Measurements from ENCODE around the gene HBS1L.
A peak's percentile ranks its signal among the peaks of the same experiment; 100 is the strongest.

HBS1L gene

DNA sequence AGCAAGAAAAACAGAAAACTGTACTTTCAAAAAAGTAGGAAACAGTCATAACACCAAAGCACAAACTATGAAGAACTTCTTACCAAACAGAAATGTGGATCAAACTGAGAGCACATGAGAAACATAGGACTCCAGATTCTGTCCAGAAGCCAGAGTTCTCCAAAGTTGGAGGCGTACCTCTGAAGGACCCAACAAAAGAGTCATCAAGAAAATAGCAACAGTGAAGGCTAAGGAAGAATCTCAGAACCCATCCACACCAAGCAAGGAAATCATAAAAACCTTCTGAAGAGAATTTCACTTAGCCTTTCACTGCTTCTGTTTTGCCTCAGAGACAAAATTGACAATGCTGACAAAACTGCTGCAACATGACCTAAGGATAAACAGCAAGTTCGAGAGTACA lies 29.4 kb downstream of the HBS1L start:
- Histone ChIP-seq H3K4me3 (ENCODE audit: insufficient read depth, low read depth, low read length, poor library complexity, severe bottlenecking) (no peak overlapping the region), H3K9me3 (ENCODE audit: control insufficient read depth, low read length) (no peaks in the 10 kb centered on the region), H3K4me1 (ENCODE audit: control insufficient read depth, insufficient read depth, low read length, poor library complexity, severe bottlenecking) (peaks cover 7% of the 10 kb centered on the region), H3K36me3 (ENCODE audit: control insufficient read depth, insufficient read depth, low read length) (no peaks in the 10 kb centered on the region), H3K27me3 (replicated peaks; ENCODE audit: control insufficient read depth, insufficient read depth, low read length, poor library complexity, severe bottlenecking) (no peaks in the 10 kb centered on the region), H3K27ac (ENCODE audit: insufficient read depth, low read length, poor library complexity, severe bottlenecking) (no peak overlapping the region)
- DNase-seq = no peak

- DNase-seq = no peak
- no peaks in the 10 kb centered on the region for H3K27me3 ChIP-seq (replicated peaks; ENCODE audit: control insufficient read depth, insufficient read depth, low read length, poor library complexity, severe bottlenecking)
These were observed 32.4 kb downstream of the HBS1L start for GRCh38 chr6:135022050-135022697.

GRCh38 chr6:135021310-135022049 lies 33.1 kb downstream of the HBS1L start:
- peaks cover 4% of the 10 kb centered on the region for H3K4me1 ChIP-seq (ENCODE audit: control insufficient read depth, insufficient read depth, low read length, poor library complexity, severe bottlenecking)
- no peaks in the 10 kb centered on the region for H3K27me3 ChIP-seq (replicated peaks; ENCODE audit: control insufficient read depth, insufficient read depth, low read length, poor library complexity, severe bottlenecking)
- no peak overlapping the region for H3K4me3 ChIP-seq (ENCODE audit: insufficient read depth, low read depth, low read length, poor library complexity, severe bottlenecking)
- no peak overlapping the region for H3K27ac ChIP-seq (ENCODE audit: insufficient read depth, low read length, poor library complexity, severe bottlenecking)
- no peaks in the 10 kb centered on the region for H3K9me3 ChIP-seq (ENCODE audit: control insufficient read depth, low read length)
- H3K36me3 ChIP-seq (ENCODE audit: control insufficient read depth, insufficient read depth, low read length) = no peaks in the 10 kb centered on the region
- DNase-seq = no peak

More at GRCh38 chr6:135022050-135022697, 32.4 kb downstream of the HBS1L start:
- no peak overlapping the region for H3K27ac ChIP-seq (ENCODE audit: insufficient read depth, low read length, poor library complexity, severe bottlenecking)
- peaks cover 4% of the 10 kb centered on the region for H3K4me1 ChIP-seq (ENCODE audit: control insufficient read depth, insufficient read depth, low read length, poor library complexity, severe bottlenecking)
- no peaks in the 10 kb centered on the region for H3K36me3 ChIP-seq (ENCODE audit: control insufficient read depth, insufficient read depth, low read length)
- H3K9me3 ChIP-seq (ENCODE audit: control insufficient read depth, low read length) = no peaks in the 10 kb centered on the region
- H3K4me3 ChIP-seq (ENCODE audit: insufficient read depth, low read depth, low read length, poor library complexity, severe bottlenecking) = peak overlapping the region; percentile 14

DNA sequence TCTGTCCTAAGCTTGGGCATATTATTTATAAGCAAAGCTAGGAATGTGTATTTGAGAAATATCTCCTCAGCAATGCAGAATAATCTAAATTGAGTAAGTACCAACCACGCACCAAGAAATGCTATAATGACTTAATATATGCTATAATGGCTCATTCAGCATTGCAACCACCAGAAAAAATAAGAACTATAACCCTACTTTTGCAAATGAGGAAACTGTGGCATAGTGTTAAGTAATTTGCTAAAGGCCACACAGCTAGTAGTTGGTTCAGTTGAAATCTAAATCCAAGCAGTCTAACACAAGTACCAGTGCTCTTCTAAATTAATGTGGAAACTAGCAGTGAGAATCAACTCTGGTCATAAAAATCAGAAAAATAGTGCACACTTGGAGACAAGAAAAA lies 35.7 kb downstream of the HBS1L start:
- no peaks in the 10 kb centered on the region for H3K27me3 ChIP-seq (replicated peaks; ENCODE audit: control insufficient read depth, insufficient read depth, low read length, poor library complexity, severe bottlenecking)
- H3K9me3 ChIP-seq (ENCODE audit: control insufficient read depth, low read length) = no peaks in the 10 kb centered on the region
- H3K27ac ChIP-seq (ENCODE audit: insufficient read depth, low read length, poor library complexity, severe bottlenecking) = no peak overlapping the region
- no peak overlapping the region for H3K4me3 ChIP-seq (ENCODE audit: insufficient read depth, low read depth, low read length, poor library complexity, severe bottlenecking)
- no peaks in the 10 kb centered on the region for H3K36me3 ChIP-seq (ENCODE audit: control insufficient read depth, insufficient read depth, low read length)
- no peak for DNase-seq
- peaks cover 9% of the 10 kb centered on the region for H3K4me1 ChIP-seq (ENCODE audit: control insufficient read depth, insufficient read depth, low read length, poor library complexity, severe bottlenecking)

DNA sequence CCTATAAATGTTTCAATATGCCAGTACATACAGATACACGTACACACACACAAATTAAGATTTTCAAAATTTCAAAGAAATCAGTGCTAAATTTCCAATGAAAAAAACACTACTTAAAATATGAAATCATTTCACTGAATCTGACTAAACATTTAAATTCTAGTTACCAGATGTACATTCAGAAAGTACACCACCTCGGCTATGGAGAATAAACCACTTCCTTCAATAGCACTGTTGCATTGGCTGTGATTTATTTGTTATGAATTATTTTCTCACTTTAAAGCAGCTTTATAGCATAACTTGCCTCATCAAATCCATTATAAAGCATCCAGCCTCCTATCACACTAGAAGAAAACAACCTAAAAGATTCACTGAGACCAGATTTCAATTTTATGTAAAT lies 36.6 kb downstream of the HBS1L start:
- no peak overlapping the region for H3K4me3 ChIP-seq (ENCODE audit: insufficient read depth, low read depth, low read length, poor library complexity, severe bottlenecking)
- no peak overlapping the region for H3K27ac ChIP-seq (ENCODE audit: insufficient read depth, low read length, poor library complexity, severe bottlenecking)
- H3K9me3 ChIP-seq (ENCODE audit: control insufficient read depth, low read length) = no peaks in the 10 kb centered on the region
- no peaks in the 10 kb centered on the region for H3K36me3 ChIP-seq (ENCODE audit: control insufficient read depth, insufficient read depth, low read length)
- no peak for DNase-seq
- H3K4me1 ChIP-seq (ENCODE audit: control insufficient read depth, insufficient read depth, low read length, poor library complexity, severe bottlenecking) = peaks cover 12% of the 10 kb centered on the region
- H3K27me3 ChIP-seq (replicated peaks; ENCODE audit: control insufficient read depth, insufficient read depth, low read length, poor library complexity, severe bottlenecking) = no peaks in the 10 kb centered on the region

DNA sequence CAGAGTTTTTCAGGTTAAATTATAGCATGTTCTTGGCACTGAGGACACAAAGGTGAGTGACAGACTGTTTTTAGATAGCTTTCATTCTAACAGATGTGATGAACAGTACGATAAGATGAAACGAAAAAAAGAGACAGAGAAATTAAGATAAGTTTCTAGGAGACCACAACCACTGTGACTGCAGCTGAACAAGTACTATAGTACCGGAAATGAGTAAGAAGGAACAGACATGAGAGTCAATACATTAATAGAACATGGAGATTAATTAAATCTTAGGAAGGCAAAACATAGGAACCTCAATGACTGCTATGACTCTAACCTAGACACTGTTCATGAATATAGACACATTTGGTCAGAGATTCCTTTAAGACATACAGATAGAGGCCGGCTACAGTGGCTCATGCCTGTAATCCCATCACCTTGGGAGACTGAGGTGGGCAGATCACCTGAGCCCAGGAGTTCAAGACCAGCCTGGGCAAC lies 40.2 kb downstream of the HBS1L start:
- H3K27ac ChIP-seq (ENCODE audit: insufficient read depth, low read length, poor library complexity, severe bottlenecking) = peak overlapping the region; percentile 51
- peaks cover 8% of the 10 kb centered on the region for H3K4me1 ChIP-seq (ENCODE audit: control insufficient read depth, insufficient read depth, low read length, poor library complexity, severe bottlenecking)
- no peaks in the 10 kb centered on the region for H3K9me3 ChIP-seq (ENCODE audit: control insufficient read depth, low read length)
- H3K4me3 ChIP-seq (ENCODE audit: insufficient read depth, low read depth, low read length, poor library complexity, severe bottlenecking) = peak overlapping the region; percentile 17
- DNase-seq = no peak
- H3K36me3 ChIP-seq (ENCODE audit: control insufficient read depth, insufficient read depth, low read length) = no peaks in the 10 kb centered on the region
- no peaks in the 10 kb centered on the region for H3K27me3 ChIP-seq (replicated peaks; ENCODE audit: control insufficient read depth, insufficient read depth, low read length, poor library complexity, severe bottlenecking)

- Histone ChIP-seq H3K27me3 (replicated peaks; ENCODE audit: control insufficient read depth, insufficient read depth, low read length, poor library complexity, severe bottlenecking) (no peaks in the 10 kb centered on the region), H3K9me3 (ENCODE audit: control insufficient read depth, low read length) (no peaks in the 10 kb centered on the region), H3K36me3 (ENCODE audit: control insufficient read depth, insufficient read depth, low read length) (no peaks in the 10 kb centered on the region), H3K27ac (ENCODE audit: insufficient read depth, low read length, poor library complexity, severe bottlenecking) (no peak overlapping the region), H3K4me1 (ENCODE audit: control insufficient read depth, insufficient read depth, low read length, poor library complexity, severe bottlenecking) (peaks cover 8% of the 10 kb centered on the region), H3K4me3 (ENCODE audit: insufficient read depth, low read depth, low read length, poor library complexity, severe bottlenecking) (no peak overlapping the region)
- DNase-seq = no peak
These were observed 41.4 kb downstream of the HBS1L start for GRCh38 chr6:135013211-135013610.

DNA sequence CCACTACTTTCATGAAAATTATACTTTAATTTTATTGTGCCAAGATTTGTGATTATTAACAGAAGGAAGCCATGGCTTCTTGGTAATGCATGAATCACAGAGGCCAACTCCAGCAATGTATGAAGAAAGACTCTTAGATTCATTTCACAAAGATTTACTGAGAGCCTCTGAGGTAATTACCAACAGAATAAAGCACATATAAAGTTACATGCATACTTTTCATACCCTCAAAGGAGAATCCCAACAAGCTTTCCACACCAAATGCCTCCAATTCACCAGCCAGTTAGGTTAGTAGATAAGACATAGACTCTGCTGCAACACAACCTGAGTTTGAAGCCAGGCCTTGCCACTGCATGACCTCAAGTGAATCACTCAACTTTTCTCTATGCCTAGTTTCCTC lies 41.9 kb downstream of the HBS1L start:
- Histone ChIP-seq H3K27ac (ENCODE audit: insufficient read depth, low read length, poor library complexity, severe bottlenecking) (no peak overlapping the region), H3K9me3 (ENCODE audit: control insufficient read depth, low read length) (no peaks in the 10 kb centered on the region), H3K4me1 (ENCODE audit: control insufficient read depth, insufficient read depth, low read length, poor library complexity, severe bottlenecking) (peaks cover 8% of the 10 kb centered on the region), H3K4me3 (ENCODE audit: insufficient read depth, low read depth, low read length, poor library complexity, severe bottlenecking) (no peak overlapping the region), H3K27me3 (replicated peaks; ENCODE audit: control insufficient read depth, insufficient read depth, low read length, poor library complexity, severe bottlenecking) (no peaks in the 10 kb centered on the region), H3K36me3 (ENCODE audit: control insufficient read depth, insufficient read depth, low read length) (no peaks in the 10 kb centered on the region)
- DNase-seq = no peak

DNA sequence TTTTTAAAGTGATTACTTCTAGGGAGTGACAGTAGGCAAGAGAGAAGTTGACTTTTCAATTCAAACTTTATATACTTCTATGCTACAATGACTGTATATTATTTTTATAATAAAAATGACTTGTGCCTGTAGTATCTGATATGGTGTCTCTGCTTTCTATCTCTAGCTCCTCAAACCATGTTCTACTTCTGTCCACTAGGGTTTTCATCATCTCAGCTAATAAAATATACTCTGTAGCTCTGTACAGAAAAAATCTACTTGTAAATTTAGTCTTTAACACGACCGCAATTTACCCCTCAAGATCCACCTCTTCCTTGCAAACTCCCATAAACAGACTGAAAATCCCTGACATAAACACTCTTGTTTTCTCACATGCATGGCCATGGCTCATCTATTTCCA lies 42.3 kb downstream of the HBS1L start:
- Histone ChIP-seq H3K36me3 (ENCODE audit: control insufficient read depth, insufficient read depth, low read length) (no peaks in the 10 kb centered on the region), H3K9me3 (ENCODE audit: control insufficient read depth, low read length) (no peaks in the 10 kb centered on the region), H3K27me3 (replicated peaks; ENCODE audit: control insufficient read depth, insufficient read depth, low read length, poor library complexity, severe bottlenecking) (no peaks in the 10 kb centered on the region), H3K4me3 (ENCODE audit: insufficient read depth, low read depth, low read length, poor library complexity, severe bottlenecking) (no peak overlapping the region), H3K4me1 (ENCODE audit: control insufficient read depth, insufficient read depth, low read length, poor library complexity, severe bottlenecking) (peaks cover 8% of the 10 kb centered on the region), H3K27ac (ENCODE audit: insufficient read depth, low read length, poor library complexity, severe bottlenecking) (no peak overlapping the region)
- no peak for DNase-seq

- H3K36me3 ChIP-seq (ENCODE audit: control insufficient read depth, insufficient read depth, low read length) = no peaks in the 10 kb centered on the region
- DNase-seq = no peak
- H3K27me3 ChIP-seq (replicated peaks; ENCODE audit: control insufficient read depth, insufficient read depth, low read length, poor library complexity, severe bottlenecking) = no peaks in the 10 kb centered on the region
- peaks cover 3% of the 10 kb centered on the region for H3K4me1 ChIP-seq (ENCODE audit: control insufficient read depth, insufficient read depth, low read length, poor library complexity, severe bottlenecking)
- no peak overlapping the region for H3K4me3 ChIP-seq (ENCODE audit: insufficient read depth, low read depth, low read length, poor library complexity, severe bottlenecking)
- H3K27ac ChIP-seq (ENCODE audit: insufficient read depth, low read length, poor library complexity, severe bottlenecking) = no peak overlapping the region
- H3K9me3 ChIP-seq (ENCODE audit: control insufficient read depth, low read length) = no peaks in the 10 kb centered on the region
These were observed 45.7 kb downstream of the HBS1L start for GRCh38 chr6:135008941-135009290.

Measured in effector memory CD4-positive, alpha-beta T cell (primary cell).